Ovary (tissue), 9 donors: Measurements from ENCODE around the gene CCDC54. TPM values are rescaled to one million over a fixed set of nuclear protein-coding genes. Genes with fewer than 3 reads are reported as not detected.

Source experiments
- DNase-seq, 5 donors: peaks; one replicate each; pipeline ENCODE4 v3.0.0-alpha.2; 2019 to 2020
- H3K27ac ChIP-seq, 2 donors: fragments of 200-600 bp; one replicate each; pipeline versions ENCODE4 v1.5.1 to v1.8.0; 2019 to 2022
- H3K27me3 ChIP-seq: fragments of 200-600 bp; one replicate; pipeline ENCODE4 v1.8.0; 2022
- H3K36me3 ChIP-seq: fragments of 200-600 bp; sonication (generic); one replicate; pipeline ENCODE4 v1.5.1; 2019
- H3K4me1 ChIP-seq: one replicate; pipeline ENCODE4 v1.8.1; 2013; ENCODE audit warnings: mild to moderate bottlenecking, moderate library complexity; ENCODE audit not compliant: insufficient read depth
- H3K4me3 ChIP-seq: fragments of 200-600 bp; sonication (generic); one replicate; pipeline ENCODE4 v1.5.1; 2017
- H3K9me3 ChIP-seq, 2 donors: fragments of 200-600 bp in 1 of 2; sonication (generic) in 1 of 2; one replicate each; pipeline versions ENCODE4 v1.5.1 to v1.8.1; 2013 to 2019; ENCODE audit warnings: mild to moderate bottlenecking in 1 of 2, moderate library complexity in 1 of 2
- CTCF ChIP-seq, 3 donors: fragments of 450-650 bp in 2 of 3; fragments of 200-600 bp in 1 of 3; IDR thresholded peaks; one replicate each; pipeline versions ENCODE4 v1.5.1 to v1.8.0; 2016 to 2022; ENCODE audit warnings: antibody characterized with exemption in 3 of 3, mild to moderate bottlenecking in 1 of 3
- EP300 ChIP-seq: sonication (generic); formaldehyde crosslinking; IDR thresholded peaks from one replicate; pipeline ENCODE4 v1.6.1; 2017; ENCODE audit warnings: antibody characterized with exemption
- POLR2A ChIP-seq: fragments of 450-650 bp; IDR thresholded peaks from one replicate; pipeline ENCODE4 v1.6.1; 2017; ENCODE audit warnings: antibody characterized with exemption, mild to moderate bottlenecking, moderate library complexity
- WGBS, 3 donors: extraction: QIAGEN DNeasy Blood & Tissue Kit in 1 of 3; methylation state at CpG; one replicate each; pipeline versions ENCODE4 v1.1.5 to v1.1.7; 2013 to 2017; 5-methylcytosine and 5-hydroxymethylcytosine counted together
- intact Hi-C, 4 donors: fragments of 100-400 bp; cut with DNase I; formaldehyde crosslinking; loops; one replicate each; pipeline versions ENCODE4 v1.11.0 to v1.15.1; 2022 to 2023
- polyA plus RNA-seq, 2 donors: library from polyadenylated mRNA; stranded (reverse); fragments of 200-250 nt in 1 of 2; fragments of 350-450 nt in 1 of 2; fragmentation: Illumina TruSeq in 1 of 2; extraction: RNeasy Lipid Tissue Mini Kit (QIAGEN cat#74804) in 1 of 2; gene quantifications; one replicate each; pipeline ENCODE4 v1.2.3, GENCODE V29; 2013 to 2014
- total RNA-seq, 7 donors: library from RNA; depleted of rRNA in 2 of 7; stranded (reverse); fragments of >200 nt in 2 of 7; fragmentation: NEBNext Ultra II Directional in 3 of 7; extraction: Animal tissue kit (Norgen Biotek cat#: 25700) in 3 of 7; gene quantifications; one replicate each; pipeline versions ENCODE4 v1.1.0 to v1.2.4, GENCODE V29; 2016 to 2023
- donor health status: DM: no; HTN: no; CAD: no; lungs with moderate emphysema.
- donor health status: DM: no; HTN: no; CAD: no.
- donor health status: Bipolar disorder and iron deficiency.
- donor health status: DM: yes; HTN: yes; CAD: no.
- donor health status: DM: no; HTN: no; CAD: no.
- donor health status: DM: yes; HTN: yes; CAD: no.

Gene CCDC54
- total and polyA plus RNA-seq, 9 donors = 0.23 to 0.24 TPM; not detected in 7

DNA sequence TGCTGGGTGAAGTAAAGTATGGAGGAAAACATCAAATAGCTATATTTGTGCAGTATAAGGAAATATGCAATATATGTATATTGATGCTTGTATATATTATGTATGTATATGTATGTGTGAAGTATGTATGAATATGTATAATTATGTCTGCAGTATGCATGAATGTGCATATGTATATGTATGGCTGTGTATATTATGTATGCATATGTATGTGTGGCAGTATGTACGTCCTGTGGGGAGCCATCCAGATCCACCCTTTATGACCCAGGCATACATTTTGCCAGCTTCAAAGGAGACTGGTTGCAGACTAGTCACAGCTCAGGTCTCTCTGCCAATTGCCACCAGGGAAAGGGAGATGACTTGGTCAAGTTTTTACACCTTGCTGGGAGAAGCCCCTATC is 24.1 kb downstream of the CCDC54 start:
- Histone ChIP-seq H3K36me3 (no peaks in the 10 kb centered on the region), H3K9me3 (no peaks in the 10 kb centered on the region), H3K27ac (no peak overlapping the region), H3K4me1 (no peaks in the 10 kb centered on the region), H3K27me3 (no peaks in the 10 kb centered on the region), H3K4me3 (no peak overlapping the region)
- intact Hi-C loops = no loop called here
- 84 to 92% (median 90%) methylated on average over 1 of the region's 1 CpG for WGBS, 3 donors
- no peak for DNase-seq
- no peak for TF ChIP-seq POLR2A
- no peak for TF ChIP-seq EP300
- TF ChIP-seq CTCF (IDR thresholded peaks at IDR 0.05) = no peak

DNA sequence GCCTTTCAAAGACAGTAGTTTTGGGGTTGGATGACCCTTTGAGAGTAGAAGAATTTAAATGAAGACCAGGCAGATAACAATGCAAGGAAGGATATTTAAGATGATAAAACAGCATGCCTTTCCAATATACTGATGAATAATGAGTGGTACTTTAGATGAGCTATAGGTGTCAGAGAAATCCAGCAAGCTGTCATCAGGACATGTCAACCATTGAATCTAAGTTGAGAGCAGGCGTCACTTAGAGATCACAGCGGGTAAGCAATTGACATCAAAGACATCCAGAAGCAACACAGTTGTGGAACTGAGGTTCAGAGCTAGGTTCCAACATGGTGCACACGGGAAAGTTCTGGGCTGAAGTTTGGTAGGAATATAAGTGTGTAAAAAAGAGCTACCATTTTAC is 25.0 kb downstream of the CCDC54 start:
- intact Hi-C loops = no loop called here
- Histone ChIP-seq H3K27me3 (no peaks in the 10 kb centered on the region), H3K4me1 (no peaks in the 10 kb centered on the region), H3K36me3 (no peaks in the 10 kb centered on the region), H3K4me3 (no peak overlapping the region), H3K27ac (no peak overlapping the region), H3K9me3 (no peaks in the 10 kb centered on the region)
- 95 to 97% (median 96%) methylated on average over 3 of the region's 3 CpGs for whole genome bisulfite sequencing, 3 donors
- no peak for DNase-seq
- TF ChIP-seq EP300 = no peak
- no peak for TF ChIP-seq CTCF (IDR thresholded peaks at IDR 0.05)
- no peak for TF ChIP-seq POLR2A

DNA sequence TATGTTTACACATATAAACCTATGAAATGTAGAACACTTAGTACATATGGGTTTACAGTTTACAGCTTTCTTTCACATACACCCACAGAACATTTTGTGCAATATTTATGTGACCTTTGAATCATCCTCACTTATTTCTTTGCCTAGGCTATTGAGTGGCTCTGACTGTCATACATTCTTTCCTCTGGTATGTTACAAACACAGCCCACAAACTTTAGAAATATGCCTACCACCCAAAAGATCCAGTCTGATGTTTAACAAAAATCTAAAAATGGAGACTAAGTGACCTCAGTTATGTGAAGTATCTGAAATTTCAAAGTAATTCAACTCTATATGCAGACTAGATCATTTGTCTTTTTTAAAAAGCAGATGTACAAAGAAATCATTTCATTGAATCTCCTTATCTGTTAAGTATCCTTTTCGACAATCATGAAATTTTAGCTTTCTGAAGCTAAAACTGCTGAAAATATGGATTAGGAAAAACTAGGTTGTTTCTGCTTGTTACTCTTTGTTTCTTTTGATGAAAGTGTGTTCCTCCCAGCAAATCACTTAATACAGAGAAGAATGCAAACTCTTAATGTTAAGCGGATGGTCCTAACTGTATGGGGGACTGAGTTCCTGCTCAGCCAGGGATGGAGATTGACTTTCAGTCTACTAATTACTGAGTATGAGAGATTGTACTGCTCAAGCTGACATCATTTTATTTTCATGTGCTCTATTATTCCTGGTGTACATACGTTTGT is 27.7 kb downstream of the CCDC54 start:
- no peaks in the 10 kb centered on the region for H3K4me1 ChIP-seq
- H3K36me3 ChIP-seq = no peaks in the 10 kb centered on the region
- H3K9me3 ChIP-seq = peaks cover 0 to 5% of the 10 kb centered on the region in 2 donors
- TF ChIP-seq POLR2A = no peak
- DNase-seq = no peak
- no peak overlapping the region for H3K4me3 ChIP-seq
- 75 to 79% (median 75%) methylated on average over 3 of the region's 3 CpGs for WGBS, 3 donors
- no peaks in the 10 kb centered on the region for H3K27me3 ChIP-seq
- intact Hi-C loops = no loop called here
- H3K27ac ChIP-seq = no peak overlapping the region

DNA sequence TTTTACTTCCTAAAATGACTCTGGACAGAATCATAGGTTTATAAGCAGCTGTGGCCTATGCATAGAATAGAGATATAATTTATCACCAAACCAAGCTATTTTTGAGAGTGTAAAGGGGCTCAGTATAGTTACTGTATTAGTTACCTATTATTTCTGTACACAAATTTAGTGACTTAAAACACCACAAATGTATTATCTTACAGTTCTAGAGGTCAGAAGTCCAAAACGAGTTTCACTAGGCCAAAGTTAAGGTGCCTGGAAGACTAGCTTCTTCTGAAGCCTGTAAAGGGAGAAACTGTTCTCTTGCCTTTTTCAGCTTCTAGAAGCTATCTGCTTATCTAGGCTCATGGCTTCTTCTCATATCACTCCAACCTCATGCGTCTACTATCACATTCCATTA is 30.1 kb downstream of the CCDC54 start:
- Histone ChIP-seq H3K4me1 (no peaks in the 10 kb centered on the region), H3K27ac (no peak overlapping the region), H3K27me3 (no peaks in the 10 kb centered on the region), H3K36me3 (no peaks in the 10 kb centered on the region), H3K4me3 (no peak overlapping the region), H3K9me3 (peaks cover 0 to 5% of the 10 kb centered on the region in 2 donors)
- 45 to 49% (median 47%) methylated on average over 2 of the region's 2 CpGs for WGBS, 3 donors
- intact Hi-C loops = no loop called here
- DNase-seq = no peak
- no peak for TF ChIP-seq CTCF (IDR thresholded peaks at IDR 0.05)

GRCh38 chr3:107408513-107408912 is 31.3 kb downstream of the CCDC54 start:
- Histone ChIP-seq H3K36me3 (no peaks in the 10 kb centered on the region), H3K9me3 (peaks cover 0 to 5% of the 10 kb centered on the region in 2 donors), H3K27me3 (no peaks in the 10 kb centered on the region), H3K27ac (no peak overlapping the region), H3K4me1 (no peaks in the 10 kb centered on the region), H3K4me3 (no peak overlapping the region)
- TF ChIP-seq CTCF (IDR thresholded peaks at IDR 0.05) = no peak
- no peak for TF ChIP-seq POLR2A
- DNase-seq = no peak
- WGBS, 3 donors = 96 to 98% (median 97%) methylated on average over 5 of the region's 5 CpGs
- intact Hi-C loops = no loop called here
